Stimulated activated CD8-positive, alpha-beta memory T cell treated with anti-CD3 and anti-CD28 coated beads, Interleukin-15, amount 100 ng/mL, for 48 hours (primary cell): ENCODE data around the gene TICRR.
"Not testable (repeated sequence)": the region's sequence is repeated elsewhere in the genome, so short reads cannot be mapped to it uniquely, and the experiment has no call there.

Source experiments
- DNase-seq, 2 donors: peaks; one replicate each; pipeline ENCODE4 v3.0.0-alpha.2; 2020; ENCODE audit warnings: low read depth in 2 of 2

The TICRR gene

GRCh38 chr15:89575146-89575655 lies at the start of gene TICRR:
Gene TICRR (plus strand): TSS chr15:89575469. CDS start chr15:89575587, 118 bp downstream.
- DNase-seq = peak; percentile 89 to 91

DNA sequence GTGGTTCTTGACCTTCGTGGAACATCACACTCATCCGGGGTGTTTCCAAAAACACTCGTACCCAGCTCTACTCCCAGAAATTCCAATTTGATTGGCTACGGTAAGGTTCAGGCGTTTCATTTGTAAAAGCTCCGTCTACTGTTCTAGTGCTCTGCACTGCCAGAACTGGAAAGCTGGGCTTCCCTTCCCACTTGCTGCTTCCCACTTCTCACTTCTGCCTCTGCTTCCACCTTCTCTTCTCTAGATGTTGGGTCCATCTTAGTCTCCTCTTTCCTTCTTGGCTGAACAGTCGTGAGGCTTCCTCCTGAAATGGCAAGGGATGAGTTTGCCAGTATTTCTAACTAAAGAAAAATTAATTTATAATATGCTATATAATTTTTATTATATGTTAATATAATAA lies 49.1 kb upstream of the TICRR start:
- no peak for DNase-seq

GRCh38 chr15:89526601-89527441 lies 48.4 kb upstream of the TICRR start:
- DNase-seq = no peak

GRCh38 chr15:89528757-89529352 lies 46.4 kb upstream of the TICRR start:
- DNase-seq = no peak

- no peak for DNase-seq
These were observed 44.3 kb upstream of the TICRR start for GRCh38 chr15:89530976-89531375.

- no peak for DNase-seq
These were observed 43.3 kb upstream of the TICRR start for GRCh38 chr15:89531796-89532537.

DNA sequence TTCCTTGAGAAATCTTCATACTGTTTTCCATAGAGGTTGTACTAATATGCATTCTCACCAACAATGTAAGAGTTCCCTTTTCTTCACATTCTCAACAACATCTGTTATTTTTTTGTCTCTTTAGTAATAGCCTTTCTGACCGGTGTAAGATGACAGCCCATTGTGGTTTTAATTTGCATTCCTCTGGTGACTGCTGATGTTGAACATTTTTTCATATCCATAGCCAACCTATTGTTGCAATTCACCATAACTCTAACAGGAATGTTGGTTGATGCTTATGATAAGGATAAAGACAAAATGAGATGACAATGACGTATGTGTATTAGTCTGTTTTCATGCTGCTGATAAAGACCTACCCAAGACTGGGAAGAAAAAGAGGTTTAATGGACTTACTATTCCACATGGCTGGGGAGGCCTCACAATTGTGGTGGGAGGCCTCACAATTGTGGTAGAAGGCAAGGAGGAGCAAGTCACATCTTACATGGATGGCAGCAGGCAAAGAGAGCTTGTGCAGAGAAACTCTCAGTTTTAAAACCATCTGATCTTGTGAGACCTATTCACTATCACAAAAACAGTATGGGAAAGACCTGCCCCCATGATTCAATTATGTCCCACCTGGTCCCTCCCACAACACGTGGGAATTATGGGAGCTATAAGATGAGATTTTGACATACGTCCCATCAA lies 41.3 kb upstream of the TICRR start:
- no peak for DNase-seq

DNA sequence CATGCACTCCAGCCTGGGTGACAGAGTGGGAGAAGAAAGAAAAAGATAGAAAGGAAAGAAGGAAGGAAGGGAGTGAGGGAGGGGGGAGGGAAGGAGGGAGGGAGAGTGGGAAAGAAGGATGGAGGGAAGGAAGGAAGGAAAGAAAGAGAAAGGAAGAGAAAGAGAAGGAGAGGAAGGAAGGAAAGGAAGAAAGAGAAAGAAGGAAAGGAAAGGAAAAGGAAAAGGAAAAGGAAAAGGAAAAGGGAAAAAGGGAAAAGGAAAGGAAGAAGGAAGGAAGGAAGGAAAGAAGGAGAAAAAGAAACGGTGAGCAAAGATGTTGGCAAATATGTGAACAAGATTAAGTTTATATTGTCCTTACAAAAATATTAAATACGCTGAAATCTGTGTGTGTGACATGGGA lies 36.2 kb upstream of the TICRR start:
- DNase-seq = no peak

DNA sequence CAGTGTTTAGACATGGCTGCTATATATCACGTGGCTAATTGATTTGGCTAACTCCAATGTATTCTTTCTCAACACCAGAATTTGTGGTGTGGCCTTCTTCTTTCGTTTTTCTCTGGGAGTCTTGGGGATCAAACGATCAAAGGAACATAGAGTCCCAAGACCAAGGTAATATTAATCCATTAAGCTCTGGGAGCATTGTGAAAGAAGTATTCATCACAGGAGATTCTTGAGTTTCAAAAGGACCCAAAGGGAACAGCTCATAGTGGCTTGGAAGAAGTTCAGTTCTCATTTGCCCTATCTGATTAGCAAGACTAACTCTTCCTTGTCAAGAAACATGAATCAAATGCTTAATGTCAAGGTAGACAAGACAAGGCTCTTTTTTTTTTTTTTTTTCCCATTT lies 32.9 kb upstream of the TICRR start:
- no peak for DNase-seq

GRCh38 chr15:89543389-89543788 lies 31.9 kb upstream of the TICRR start:
- DNase-seq = no peak

DNA sequence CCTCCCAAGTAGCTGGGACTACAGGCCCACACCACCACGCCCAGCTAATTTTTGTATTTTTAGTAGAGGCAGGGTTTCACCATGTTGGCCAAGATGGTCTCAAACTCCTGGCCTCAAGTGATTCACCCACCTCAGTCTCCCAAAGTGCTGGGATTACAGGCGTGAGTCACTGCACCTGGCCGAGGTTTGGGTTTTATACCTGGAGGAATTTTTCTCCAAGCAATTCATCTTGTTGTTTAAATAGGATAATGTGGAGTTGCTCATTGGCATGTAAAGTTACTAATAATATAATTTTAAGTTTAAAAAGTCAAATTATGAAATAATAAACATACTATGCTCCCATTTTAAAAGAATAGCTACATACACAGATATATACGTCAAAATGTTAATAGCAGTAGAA lies 26.1 kb upstream of the TICRR start:
- not testable (repeated sequence) for DNase-seq

DNA sequence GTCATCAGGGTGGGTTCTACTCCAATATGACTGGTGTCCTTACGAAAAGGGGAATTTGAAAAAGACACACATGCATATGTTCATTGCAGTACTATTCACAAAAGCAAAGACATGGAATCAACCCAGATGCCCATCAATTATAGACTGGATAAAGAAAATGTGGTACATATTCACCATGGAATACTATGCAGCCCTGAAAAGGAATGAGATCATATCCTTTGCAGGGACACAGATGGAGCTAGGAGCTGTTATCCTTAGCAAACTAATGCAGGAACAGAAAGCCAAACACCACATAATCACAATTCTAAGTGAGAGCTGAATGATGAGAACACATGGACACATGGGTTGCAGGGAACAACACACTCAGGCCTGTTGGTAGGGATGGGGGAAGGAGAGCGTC lies 24.8 kb upstream of the TICRR start:
- DNase-seq = no peak

- DNase-seq = no peak
These were observed 23.7 kb upstream of the TICRR start for GRCh38 chr15:89551550-89551949.

DNA sequence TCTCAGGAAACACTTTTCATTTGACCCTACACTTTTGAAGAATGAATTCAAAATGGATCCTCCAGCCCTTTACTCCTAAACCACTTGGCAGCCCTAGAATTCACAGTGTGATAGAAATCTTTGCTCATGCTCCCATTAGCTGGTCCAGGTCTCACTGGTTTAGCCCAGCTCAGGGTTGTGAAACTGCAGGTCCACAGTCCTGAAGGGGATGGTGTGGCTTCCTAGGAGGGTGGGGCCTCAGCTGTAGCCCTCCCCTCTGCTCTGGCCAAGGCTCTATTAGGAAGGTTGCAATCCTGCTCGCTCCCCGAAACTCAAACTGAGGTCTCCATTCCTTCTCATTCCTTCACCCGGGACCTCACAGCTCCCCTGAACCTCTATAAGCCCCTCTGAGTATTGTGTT lies 21.6 kb upstream of the TICRR start:
- DNase-seq = no peak

DNA sequence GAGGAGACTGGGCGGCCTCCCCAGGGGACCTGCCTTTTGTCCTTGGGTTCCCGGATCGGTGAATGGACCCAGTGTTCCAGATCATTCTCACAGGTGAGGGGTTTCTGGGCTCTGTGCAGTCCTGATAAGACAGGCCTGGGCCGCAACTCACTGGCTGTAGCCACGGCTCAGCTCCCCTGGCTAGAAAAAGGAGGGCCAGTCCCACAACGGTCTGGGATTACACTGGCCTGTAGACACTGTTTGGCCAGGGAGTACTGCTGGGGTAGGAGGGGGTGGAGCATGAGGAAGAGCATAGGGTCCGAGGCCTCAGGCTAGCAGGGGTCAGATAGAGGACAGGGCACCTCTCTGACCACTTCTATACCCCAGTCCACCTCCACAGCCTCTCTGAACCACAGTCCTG lies 21.0 kb upstream of the TICRR start:
- DNase-seq = no peak

- no peak for DNase-seq
These were observed 19.5 kb upstream of the TICRR start for GRCh38 chr15:89555768-89556167.

- DNase-seq = no peak
These were observed 18.6 kb upstream of the TICRR start for GRCh38 chr15:89556413-89557262.

GRCh38 chr15:89559769-89560264 lies 15.5 kb upstream of the TICRR start:
- DNase-seq = no peak

DNA sequence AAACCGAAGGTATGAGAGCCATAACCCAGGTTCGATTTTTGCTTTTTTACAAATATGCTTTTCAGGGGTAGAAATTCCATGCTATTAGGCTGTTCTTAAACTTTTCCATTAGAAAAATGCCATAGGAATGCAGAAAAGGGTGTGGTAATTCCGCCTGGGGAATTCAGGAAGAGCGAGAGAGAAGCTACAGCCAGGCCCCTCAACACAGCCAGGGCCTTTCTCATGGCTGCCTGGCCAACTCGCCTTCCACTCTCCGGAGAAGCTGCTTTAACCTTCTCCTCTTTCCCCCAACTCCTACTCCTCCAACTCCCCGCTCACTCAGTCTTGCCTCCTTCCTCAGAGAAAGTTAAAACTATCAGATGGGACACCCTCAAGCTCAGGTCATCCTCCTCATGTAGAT lies 9.1 kb upstream of the TICRR start:
- DNase-seq = no peak

DNA sequence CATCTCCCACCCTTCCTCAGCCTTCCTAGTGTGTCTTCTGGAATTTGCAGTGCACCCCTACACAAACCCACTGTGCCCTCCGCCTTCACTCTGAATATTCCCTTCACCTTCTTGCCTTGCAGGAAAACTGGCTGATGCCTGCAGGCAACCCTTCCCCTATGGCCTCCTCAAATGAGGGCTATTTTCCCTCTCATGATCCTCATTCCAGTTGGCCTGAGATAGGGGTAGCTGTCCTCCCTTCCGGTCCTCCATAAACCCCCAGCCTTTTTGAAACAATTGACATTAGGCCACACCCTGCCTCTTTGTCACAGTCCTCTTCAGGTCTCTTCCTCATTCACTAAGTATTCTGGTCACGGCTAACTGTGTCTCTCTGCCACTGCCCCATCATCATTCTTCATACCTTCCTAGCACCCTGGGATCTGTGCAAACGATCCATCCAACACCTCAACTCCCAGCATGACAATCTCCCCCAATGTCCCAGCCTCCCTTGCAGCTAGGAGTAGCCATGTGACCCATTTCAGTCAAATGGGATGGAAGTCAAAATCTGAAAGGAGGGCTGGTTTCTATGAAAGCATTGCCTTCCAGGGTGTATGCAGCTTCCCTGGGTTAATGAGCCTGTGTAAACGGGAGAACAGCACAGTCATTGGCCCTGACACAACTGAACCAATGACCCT lies 8.5 kb upstream of the TICRR start:
- no peak for DNase-seq
